HG02885 (cell line): ENCODE measurements around the gene HMCN1.

ENCODE experiments used
- ATAC-seq: cut with Tn5 transposase; IDR thresholded peaks from one replicate; pipeline ENCODE4 v1.9.1; 2021; ENCODE audit warnings: mild to moderate bottlenecking; ENCODE audit not compliant: unreplicated experiment, poor library complexity

The HMCN1 gene

DNA sequence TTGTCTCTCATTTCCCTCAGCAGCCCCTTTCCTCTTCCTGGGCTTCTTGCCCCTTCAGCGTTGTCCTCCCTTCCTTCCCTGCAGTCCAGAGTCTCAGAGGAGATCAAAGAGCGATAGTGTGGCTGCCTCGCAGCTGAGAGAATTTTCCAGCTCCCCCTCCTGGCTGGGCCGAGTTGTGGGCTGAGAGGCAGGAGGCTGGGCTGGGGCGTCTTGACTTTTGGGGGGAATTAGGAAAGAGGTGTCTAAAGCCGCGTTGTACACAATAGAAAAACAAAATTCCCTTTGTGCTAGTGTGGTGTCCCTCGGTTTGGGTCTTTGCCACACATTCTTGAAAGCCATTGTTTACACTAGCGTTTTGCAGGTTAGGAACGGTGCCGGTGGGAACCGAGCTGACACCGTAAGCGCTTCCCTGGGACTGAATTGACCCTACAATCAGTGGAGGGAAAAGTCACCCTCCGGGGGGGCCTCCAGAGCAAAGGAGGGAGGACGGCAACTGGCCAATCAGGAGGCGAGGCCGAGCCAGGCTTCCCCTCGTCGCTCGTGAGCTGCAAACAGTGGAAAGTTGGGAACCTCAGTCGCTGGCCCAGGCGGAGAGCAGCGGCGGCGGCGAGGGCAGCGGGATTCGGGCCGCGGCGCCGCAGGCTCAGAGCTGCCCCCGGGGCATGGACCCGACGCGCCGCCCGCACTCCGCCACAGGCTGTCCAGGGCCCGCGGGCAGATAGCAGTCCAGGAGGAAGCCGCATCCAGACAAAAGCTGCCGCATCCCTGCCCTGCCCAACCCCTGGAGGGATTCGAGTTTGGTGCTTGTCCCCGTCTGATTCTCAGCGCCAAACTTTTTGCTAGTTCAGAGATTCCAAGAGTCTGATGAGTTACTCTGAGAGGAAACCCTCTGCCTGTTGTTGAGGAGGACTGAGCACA lies at the start of gene HMCN1:
TSS of gene HMCN1 (plus strand) at position 574 of the 918 bp plus-strand sequence. CDS start 389 bp downstream, outside the sequence.
- no peak for ATAC-seq

- no peak for ATAC-seq
Measured at GRCh38 chr1:185686821-185687778, 47.1 kb upstream of the HMCN1 start.

DNA sequence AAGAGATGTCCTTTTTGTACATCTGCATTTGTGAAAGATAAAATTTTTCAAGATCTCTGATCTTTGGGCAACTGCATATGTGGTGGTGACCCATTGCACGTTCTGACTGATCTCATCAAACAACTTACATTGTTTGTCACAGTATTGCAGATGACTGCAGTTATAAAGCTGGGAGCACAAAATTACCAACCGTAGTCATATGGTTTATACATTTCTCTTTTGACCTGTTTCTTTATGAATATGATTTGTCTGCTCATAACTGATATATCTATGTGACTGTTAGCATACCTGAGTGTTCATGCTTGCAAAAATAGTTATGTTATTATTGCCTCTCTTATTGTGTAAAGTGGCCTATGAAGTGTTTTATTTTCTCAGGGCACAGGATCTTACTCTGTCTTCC lies 43.7 kb upstream of the HMCN1 start:
- ATAC-seq = no peak

DNA sequence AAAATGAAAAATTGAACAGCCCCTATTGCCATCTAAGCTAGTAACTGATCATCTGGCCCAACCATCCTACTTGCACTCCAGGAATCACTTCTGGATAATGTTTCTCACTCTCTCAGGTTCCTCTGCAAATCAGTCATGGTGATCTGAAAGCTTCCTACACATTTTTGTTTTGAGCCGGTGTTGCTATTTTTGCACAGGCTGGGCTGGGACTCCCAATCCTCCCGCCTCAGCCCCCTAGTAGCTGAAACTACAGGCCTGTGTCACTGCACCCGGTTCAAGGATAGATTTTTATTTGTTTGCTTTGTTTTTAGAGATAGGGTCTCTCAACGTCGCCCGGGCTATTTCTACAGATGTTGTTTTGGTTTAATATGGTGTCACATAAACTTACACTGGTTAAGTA lies 40.5 kb upstream of the HMCN1 start:
- peak; percentile 33 for ATAC-seq

DNA sequence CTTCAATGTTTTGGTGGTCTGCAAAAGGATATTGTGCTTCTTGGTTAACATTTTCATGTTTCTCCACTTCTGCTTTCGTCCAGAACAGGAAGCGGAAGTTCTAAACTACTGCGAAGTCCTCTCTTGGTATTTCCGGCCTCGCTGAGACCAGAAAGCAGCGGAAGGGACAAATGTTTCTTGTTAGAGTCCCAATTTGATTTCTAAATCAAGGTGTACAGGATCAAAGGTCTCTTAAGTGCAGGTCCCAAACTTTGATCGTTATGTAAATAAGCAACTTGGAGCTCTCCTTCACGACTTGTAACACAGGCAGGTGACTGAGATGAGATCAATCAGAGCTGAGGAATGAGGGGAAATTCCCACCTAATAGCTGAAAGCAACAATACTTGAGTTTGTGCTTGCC lies 40.1 kb upstream of the HMCN1 start:
- ATAC-seq = peak; percentile 90

DNA sequence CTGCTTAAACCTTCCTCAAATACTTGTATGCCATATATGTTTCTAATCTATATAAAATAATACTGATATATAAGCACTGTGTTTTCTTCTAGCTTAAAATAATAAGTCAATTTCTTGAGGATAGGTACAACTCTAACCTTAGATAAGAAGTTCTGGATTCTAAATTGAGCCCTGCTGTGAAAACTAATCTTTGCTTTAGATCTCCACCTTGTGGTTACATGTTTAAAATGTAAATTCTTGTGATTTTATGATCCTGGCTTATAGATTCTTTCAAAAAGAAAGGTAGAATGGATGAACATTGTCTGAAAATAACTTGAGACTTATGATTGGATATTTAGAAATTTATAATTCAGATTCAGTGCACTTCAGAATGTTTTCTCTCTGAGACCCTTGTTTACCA lies 38.9 kb upstream of the HMCN1 start:
- no peak for ATAC-seq

DNA sequence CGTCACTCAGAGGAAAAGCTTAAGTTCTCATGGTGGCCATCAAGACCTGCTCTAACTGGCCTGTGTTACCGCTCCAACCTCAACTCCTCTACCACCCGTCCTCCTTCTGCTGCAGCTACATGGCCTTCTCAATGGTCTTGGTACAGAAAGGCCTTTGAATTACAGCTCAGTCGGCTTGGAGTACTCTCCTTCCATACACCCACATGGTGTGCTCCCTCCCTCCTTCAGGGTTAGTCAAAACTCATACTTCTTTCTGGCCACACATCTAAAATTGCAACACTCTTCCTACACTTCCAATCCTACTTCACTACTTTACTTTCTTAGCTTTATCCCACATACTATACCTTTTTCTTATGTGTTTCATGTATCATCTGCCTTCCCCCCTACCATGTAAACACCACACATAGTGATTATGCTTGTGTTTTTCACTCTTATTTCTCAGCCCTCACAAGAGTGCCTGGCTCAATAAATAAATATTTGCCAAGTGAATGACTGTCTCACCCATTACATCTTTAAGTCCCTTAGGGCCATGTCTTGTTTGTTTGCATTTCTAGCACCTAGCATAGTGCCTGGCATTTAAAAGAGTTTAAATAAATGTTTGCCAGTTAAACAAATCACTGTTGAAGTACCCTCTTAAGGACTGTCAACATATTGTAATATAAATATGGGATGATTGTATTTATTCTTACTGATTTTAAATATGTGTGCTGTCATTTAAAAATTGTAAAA lies 37.6 kb upstream of the HMCN1 start:
- ATAC-seq = no peak

DNA sequence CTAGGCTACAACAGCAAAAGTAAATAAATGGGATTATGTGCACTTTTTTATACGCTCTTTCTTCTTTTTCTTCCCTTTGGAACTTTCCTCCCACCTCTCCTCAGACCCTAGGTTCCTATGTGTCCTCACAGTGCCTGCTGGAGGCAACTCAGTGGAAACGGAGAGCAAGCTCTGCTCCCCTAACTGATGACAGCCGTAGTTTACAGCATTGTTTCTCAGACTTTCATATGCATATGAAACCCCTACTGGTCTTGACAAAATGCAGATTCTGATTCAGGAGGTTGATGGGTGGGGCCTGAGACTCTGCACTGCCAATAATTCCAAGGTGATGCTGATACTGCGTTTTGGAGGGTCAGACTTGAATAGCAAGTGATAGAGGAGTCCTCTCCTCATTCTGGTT lies 34.3 kb upstream of the HMCN1 start:
- ATAC-seq = no peak

DNA sequence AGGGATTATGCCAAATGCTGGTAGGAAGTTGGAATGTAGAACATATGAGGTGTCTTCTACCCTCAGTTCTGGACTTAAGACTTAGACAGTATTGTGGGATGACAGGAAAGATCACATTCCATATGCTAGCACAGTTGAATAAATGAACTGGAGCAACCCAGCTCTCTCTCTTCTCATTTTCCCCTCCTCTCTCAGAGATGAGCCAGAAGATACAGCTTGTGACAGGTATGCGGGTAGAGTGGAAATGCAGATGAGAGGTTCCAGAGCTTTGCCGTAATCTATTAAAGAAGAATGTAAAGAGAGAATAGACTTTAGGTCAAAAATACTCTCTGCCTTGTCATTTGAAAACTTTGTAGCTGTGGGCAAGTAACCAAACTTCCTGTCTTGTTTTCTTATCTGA lies 32.5 kb upstream of the HMCN1 start:
- no peak for ATAC-seq

- no peak for ATAC-seq
Measured at GRCh38 chr1:185704181-185704580, 30.0 kb upstream of the HMCN1 start.

GRCh38 chr1:185716095-185716494 lies 18.1 kb upstream of the HMCN1 start:
- ATAC-seq = no peak

DNA sequence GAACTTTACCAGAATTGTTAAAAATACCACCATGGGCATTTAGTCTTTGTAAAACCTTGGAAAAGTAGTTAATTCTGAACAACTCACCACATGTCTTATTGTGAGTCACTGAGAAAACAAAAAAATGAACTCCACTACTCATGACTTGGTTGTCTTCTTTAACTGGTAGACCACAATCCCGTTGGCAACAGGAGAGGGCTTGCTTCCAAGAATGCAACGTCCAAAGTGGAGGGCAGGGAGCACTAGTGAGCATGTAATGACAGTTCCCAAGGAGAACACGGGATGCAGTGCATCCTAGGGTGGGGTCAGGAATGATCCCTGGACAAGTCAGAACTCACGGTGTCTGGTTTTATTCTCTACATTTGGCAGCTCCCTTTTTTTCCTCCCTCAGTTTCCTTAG lies 15.2 kb upstream of the HMCN1 start:
- ATAC-seq = no peak

- ATAC-seq = peak; percentile 47
Measured at GRCh38 chr1:185720633-185721272, 13.4 kb upstream of the HMCN1 start.

DNA sequence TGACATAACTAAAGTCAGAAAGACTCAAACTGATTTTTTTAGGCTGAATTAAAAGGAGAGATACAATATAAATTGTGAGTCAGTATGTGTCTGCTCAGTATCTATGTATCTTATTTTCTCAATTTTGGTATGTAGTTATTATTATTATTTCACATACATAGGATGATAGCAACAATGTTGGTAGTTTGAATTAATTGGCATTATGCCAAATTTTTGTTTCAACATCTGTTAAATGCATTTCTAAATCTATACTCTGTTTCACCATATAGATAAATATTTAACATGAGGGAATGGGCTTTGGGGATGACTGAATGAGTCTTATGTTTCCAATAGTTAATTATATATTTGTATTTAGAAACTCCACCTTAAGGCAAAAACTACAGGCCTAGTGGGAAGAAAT lies 12.6 kb upstream of the HMCN1 start:
- no peak for ATAC-seq

- ATAC-seq = no peak
Measured at GRCh38 chr1:185722098-185722497, 12.1 kb upstream of the HMCN1 start.

DNA sequence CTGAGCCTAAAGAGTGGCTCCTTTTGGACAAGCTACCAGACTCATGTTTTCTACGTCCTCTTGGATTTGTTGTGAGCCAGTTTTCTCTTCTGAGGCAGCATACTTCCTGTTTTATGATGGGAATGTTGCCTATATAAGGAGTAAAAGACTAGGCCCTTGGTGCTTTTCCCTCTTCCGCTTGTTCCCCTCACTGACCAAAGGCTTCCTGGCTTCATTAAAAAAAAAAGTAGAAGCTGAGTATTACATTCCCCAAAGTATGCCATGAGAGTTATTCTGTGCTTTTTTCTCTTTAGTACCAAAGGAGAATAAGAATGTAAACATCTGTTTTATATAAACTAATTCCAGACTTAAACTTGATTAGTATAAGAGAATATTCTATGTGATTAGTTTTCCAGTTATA lies 6.5 kb upstream of the HMCN1 start:
- ATAC-seq = no peak

DNA sequence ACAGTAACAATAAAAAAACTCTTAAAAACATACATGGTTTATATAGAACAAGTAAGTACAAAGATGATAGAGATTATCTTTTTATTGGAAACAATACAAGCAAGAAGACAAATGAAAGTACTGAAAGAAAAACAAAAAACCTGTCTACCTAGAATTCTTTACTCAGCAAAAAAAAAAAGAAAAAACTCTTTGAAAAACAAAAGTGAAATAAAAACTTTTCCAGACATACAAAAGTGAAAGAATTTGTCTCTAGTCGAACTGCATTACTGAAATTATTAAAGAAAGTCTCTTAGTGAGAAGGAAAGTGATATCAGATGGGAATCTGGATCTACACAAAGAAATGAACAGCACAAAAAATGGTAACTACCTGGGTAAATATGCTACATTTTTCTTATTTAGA lies 2.7 kb upstream of the HMCN1 start:
- no peak for ATAC-seq

DNA sequence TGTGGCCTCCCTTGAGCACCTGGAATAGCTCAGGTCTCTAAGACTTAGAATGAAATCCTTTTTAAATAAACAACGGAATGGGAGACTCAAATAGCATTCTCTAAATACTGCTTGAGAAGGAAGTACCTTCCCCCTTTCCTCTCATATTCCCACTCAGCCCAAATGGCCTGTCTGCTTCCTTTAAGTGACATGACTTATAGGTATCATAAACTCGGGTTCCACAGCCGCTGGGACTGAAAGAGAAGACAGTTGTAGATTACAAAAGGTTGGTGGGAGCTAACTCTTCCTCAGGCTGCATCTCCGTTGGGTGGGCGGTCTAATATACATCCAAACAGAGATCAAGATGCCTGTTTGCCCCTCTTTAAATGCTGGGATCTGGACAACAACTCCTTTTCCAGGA lies 1.2 kb upstream of the HMCN1 start:
- no peak for ATAC-seq

DNA sequence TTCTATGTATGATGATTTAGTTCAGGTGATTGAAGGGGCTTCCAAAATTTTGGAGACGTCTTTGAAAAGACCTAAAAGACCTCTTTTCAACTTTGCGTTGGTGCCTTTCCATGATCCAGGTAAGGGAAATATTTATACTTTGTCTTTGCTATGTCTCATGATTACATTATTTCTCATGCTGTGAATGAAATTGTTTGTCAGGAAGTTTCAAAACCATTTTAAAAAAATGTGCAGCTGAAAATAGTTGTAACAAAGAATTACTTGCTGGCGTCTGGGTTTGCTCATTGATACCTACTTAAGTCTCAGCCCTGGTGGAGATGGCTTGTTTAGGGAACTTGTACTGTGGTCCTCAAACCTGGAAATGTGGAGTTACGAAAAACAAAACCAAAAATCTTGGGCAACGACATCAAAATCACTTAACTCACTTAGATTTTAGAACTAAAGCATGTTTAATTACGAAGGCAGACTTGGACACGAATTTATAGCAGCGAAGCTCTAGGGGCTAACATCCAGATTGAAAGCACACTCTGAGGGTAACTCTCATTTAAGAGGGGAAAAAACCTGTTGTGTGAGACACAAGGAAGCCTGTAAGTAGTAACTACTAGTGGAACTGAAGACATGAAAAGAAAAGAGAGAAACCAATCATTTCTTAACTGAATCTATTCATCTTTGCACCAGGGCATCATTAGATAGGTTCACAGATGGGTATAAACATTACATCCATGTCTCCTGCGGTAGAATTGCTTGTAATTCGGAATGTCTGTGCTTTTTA lies 924 bp downstream of the HMCN1 start:
- ATAC-seq = no peak
